NCI-H187 (cell line): Measurements from ENCODE around the gene CDH13.

Source experiments
- DNase-seq, 2 experiments: peaks; one replicate each; lab custom pipeline; 2025; lab: John Stamatoyannopoulos, UW

The CDH13 gene

GRCh38 chr16:82954224-82954929, 327.6 kb downstream of the CDH13 start:
- DNase-seq = no peak

GRCh38 chr16:82955741-82956348, 329.1 kb downstream of the CDH13 start:
- DNase-seq = no peak

DNA sequence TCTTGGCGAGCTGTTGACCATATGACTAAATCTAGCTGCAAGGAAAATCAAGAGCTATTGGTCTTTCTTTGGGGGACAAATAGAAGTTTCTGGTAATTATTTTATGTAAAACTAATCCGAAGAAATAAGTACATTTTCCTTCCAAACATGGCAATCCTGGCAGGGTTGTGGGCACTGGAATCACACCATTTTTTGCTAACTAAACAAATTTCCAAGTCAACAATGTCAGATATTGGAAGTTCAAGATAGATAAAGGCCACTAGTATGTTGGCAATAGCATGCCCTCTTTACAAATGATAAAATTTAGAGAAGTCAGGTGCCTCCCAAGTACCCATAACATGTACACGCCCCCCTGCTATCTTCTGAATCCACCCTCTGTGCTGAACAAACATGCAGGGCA, 330.4 kb downstream of the CDH13 start:
- DNase-seq = no peak

DNA sequence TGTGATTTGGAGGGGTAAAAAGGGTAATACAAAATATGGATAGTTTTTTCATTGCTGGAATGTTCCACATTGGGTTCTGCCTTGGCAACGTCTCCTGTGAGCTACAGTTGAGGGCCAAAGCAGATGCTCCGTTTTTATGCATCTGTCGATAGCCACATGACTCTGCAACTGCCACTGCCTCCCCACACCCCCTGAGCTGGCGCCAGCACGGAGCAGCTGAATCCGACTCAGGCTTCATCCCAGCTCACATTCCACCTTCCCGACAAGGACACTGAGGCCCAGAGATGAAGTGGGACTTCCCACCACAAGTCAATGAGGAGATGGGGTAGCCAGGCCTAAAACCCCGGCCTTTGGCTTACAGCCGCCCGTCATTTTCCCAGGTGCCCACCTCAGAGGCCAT, 334.1 kb downstream of the CDH13 start:
- DNase-seq = no peak

GRCh38 chr16:82963653-82964052, 336.9 kb downstream of the CDH13 start:
- no peak for DNase-seq

- no peak for DNase-seq
Measured at GRCh38 chr16:82965808-82966207, 339.0 kb downstream of the CDH13 start.

DNA sequence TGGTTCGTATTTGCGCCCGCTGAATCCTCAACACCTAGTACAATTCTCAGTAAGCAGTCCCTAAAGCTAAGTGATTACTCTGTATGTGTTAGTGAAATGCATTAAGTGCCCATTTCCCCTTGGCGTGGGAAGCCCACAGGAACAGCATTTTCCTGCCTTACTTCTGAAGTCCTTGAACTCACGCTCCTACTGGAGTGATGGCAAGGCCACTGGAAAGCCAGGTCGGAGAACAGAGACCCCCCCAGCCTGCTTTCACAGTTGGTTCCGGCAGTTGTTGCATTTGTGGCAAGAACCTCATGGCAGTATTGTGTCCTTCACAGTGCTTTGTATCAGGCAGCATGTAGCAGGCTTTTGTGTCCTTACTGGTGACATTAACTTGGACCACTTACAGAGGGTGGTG, 340.7 kb downstream of the CDH13 start:
- DNase-seq = no peak

DNA sequence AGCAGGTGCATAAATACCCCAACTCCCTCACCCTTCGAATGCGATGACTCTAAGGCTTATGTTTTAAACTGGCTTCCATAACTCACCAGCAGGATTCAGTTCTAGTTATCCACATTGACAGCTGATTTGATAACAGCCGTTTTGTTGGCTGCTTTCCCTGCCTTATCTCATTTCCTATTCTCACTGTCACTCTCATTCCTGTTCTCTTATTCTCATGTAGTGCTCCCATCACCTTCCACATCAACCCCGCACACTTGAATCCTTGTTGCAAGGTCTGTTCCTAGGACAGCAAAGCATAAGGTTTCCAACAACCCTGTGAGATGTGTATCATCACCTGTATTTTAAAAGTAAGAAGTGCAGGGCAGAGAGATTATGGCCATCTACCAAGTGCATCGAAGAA, 344.4 kb downstream of the CDH13 start:
- no peak for DNase-seq

GRCh38 chr16:82972331-82972919, 345.7 kb downstream of the CDH13 start:
- no peak for DNase-seq

DNA sequence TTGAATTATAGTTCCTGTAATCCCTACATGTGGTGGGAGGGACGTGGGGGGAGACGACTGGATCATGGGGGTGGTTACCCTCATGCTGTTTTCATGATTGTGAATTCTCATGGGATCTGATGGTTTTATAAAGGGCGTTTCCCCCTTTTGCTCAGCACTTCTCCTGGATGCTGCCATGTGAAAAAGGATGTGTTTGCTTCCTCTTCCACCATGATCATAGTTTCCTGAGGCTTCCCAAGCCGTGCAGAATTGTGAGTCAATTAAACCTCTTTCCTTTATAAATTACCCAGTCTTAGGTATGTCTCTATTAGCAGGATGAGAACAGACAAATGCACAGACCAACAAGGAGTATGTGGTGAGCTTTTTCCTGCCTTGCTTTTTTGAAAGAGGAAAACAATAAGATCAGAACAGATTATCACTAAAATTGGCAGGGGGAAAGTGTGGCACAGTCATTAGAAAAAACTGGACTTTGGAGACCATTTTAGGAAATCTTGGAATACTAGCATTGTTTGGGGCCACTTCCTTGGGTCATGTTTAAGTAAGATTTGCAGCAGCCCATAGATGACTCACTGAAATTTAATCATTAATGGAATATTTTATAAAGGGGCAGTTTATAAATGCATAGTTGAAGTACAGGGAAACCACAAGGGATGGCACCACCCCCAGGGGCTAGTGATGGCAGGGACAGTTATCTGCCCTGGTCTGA, 352.8 kb downstream of the CDH13 start:
- DNase-seq = no peak

GRCh38 chr16:82980810-82981209, 354.0 kb downstream of the CDH13 start:
- DNase-seq = no peak

DNA sequence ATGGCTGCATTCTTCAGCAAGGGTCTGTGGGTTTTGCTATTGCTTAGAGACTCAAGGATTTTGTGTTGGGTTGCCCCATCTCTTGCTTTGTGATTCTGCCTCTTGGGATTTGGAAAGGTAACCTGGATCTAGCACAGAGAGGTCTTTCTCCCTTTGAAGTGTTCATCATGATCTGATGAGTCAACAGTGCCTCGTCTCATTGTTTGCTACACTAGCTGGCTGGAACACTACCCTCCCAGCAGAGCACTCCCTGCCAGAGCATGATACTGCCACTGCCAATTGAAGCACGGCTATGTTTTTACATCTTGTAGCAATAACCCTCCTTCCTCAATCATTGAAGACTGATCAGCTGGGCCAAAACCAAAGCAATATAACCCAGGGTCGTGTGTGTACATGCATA, 361.0 kb downstream of the CDH13 start:
- DNase-seq = no peak

DNA sequence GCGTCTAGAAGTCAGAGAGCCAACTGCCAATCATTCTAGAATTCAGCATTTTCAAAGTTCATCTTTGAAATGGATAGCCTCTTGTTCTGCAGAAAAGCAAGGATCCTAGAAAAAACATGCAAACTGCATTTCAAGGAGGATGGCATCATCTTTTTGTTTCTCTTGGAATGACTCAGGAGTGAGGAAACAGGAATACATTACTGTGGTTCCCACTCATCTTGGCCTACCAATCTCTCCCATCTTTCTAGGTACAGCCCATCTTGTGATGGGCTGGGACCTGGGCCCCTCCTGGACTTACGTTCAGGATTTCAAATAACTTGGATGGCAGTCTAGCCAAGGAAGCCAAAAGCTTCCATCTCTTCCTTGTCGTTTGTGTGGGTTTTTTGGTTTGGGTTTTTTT, 363.4 kb downstream of the CDH13 start:
- no peak for DNase-seq

- DNase-seq = no peak
Measured at GRCh38 chr16:82991410-82991809, 364.6 kb downstream of the CDH13 start.

DNA sequence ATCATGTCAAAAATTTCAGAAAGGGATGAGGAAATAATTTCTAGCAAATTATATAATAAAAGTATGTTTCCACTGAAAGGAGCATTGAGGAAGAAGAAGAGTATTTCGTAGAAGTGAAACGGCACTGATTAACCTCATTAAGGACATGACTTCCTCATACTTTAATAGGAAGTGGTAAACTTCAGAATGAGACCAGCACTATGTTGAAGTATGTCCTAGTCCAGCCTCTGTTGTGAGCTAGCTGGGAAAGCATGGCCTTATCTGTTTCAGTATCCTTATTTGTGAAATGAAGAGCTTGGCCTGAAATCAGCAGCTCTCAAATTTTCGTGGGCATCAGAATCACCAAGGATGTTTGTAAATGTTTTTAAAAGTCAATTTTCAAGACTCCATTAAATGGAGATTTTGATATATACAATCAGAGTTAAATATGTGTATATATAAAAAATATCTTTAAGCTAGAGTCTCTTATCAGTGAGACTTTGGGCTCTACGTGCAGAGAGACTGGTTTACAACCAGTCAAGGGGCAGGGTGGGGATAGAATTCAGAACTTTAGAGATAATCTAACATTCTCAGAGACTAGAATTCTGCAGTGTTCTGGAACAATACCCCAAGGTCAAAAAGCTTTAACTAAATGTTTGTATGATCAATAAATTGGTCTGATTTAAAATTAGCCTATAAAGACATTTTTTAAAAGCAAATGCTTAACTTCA, 365.4 kb downstream of the CDH13 start:
- no peak for DNase-seq

DNA sequence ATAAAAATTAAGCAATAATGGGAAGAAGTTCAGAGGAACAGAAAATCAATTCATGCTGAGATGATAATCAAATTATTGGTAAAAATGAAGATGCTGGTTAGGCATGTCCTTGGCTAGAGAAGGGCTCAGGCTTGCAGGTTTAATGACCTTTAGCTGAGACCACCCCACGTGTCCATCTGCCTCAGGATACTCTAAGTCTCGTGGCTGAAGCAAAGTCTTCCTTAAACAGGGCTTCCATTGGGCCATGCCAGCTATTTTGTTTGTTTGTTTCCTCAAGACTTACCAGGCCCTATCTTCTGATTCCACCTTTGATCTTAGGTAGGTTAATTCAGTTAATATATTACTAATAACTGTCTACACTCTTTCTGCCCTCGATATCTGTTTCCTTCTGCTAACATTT, 366.0 kb downstream of the CDH13 start:
- no peak for DNase-seq

DNA sequence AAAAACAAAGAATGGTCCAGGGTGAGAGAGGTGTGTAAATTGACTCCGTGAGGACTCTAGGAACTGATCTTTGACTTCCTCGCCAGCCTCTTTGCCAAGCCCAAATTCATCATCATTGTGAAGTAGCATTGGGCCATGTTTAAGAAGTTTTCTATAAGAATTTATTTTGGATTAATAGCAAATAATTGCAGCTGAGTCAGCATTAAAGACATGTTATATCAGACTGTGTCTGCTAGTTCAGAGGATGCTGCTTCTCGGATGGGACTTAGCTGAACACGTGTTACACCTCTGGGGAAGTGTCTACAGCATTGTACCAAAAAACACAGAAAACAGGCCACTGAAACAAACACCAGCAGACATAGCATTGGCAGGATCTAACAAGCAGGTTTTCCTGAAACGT, 366.6 kb downstream of the CDH13 start:
- DNase-seq = no peak

- DNase-seq = no peak
Measured at GRCh38 chr16:82993926-82994325, 367.2 kb downstream of the CDH13 start.

GRCh38 chr16:82995286-82995923, 368.6 kb downstream of the CDH13 start:
- DNase-seq = no peak

- no peak for DNase-seq
Measured at GRCh38 chr16:82995924-82996441, 369.2 kb downstream of the CDH13 start.

GRCh38 chr16:82996814-82997213, 370.0 kb downstream of the CDH13 start:
- DNase-seq = no peak

- DNase-seq = no peak
Measured at GRCh38 chr16:82999711-83000110, 372.9 kb downstream of the CDH13 start.
